K562 (cell line): ENCODE measurements around the gene SLC33A1. TPM values are rescaled to one million over a fixed set of nuclear protein-coding genes. Genes with fewer than 3 reads are reported as not detected.

Source experiments
- BRF2 ChIP-seq: IDR thresholded peaks from 3 replicates; pipeline ENCODE4 v1.6.1; 2011; ENCODE audit warnings: borderline replicate concordance, mild to moderate bottlenecking; ENCODE audit not compliant: insufficient read length, insufficient read depth
- CBX8 ChIP-seq: fragments of 200-600 bp; sonication (generic); IDR thresholded peaks from 2 replicates; pipeline ENCODE4 v1.6.1; 2012; ENCODE audit warnings: borderline replicate concordance, mixed run types, low read depth, mild to moderate bottlenecking, moderate library complexity, mixed read lengths, low read length, control low read depth, inconsistent platforms; ENCODE audit not compliant: poor library complexity, severe bottlenecking; ENCODE audit errors: extremely low read depth
- CTBP1 ChIP-seq: fragments of 450-650 bp; IDR thresholded peaks from 2 replicates; pipeline ENCODE4 v1.6.1; 2016; ENCODE audit warnings: borderline replicate concordance
- E2F3 ChIP-seq: fragments of 250-450 bp; sonication (Bioruptor Pico); IDR thresholded peaks from 2 replicates; pipeline ENCODE4 v1.4.0; 2020; ENCODE audit warnings: mild to moderate bottlenecking
- GTF2A2 ChIP-seq: IDR thresholded peaks from 2 replicates; pipeline ENCODE4 v1.6.1; 2016; ENCODE audit warnings: mild to moderate bottlenecking, missing genetic modification characterization, missing compliant biosample characterization
- HBP1 ChIP-seq: fragments of 450-650 bp; formaldehyde crosslinking; IDR thresholded peaks from 2 replicates; pipeline ENCODE4 v1.4.0; 2022; ENCODE audit warnings: missing genetic modification characterization
- HCFC1 ChIP-seq: IDR thresholded peaks from 2 replicates; pipeline ENCODE4 v1.6.1; 2012; ENCODE audit warnings: low read depth, low read length, improper control_type of control experiment
- HDAC2 ChIP-seq: fragments of 450-650 bp; IDR thresholded peaks from 2 replicates; pipeline ENCODE4 v1.6.1; 2016; ENCODE audit warnings: mild to moderate bottlenecking
- HMG20A ChIP-seq: fragments of 450-650 bp; formaldehyde crosslinking; conservative IDR thresholded peaks from 2 replicates; pipeline ENCODE4 v1.4.0; 2020; ENCODE audit warnings: mild to moderate bottlenecking, mixed read lengths
- KAT8 ChIP-seq: fragments of 450-650 bp; IDR thresholded peaks from 2 replicates; pipeline ENCODE4 v1.6.1; 2016; ENCODE audit warnings: low read depth, mild to moderate bottlenecking
- NFE2 ChIP-seq: IDR thresholded peaks from 2 replicates; pipeline ENCODE4 v1.6.1; 2014; ENCODE audit warnings: antibody characterized with exemption, low read depth
- NFE2L1 ChIP-seq: fragments of 450-650 bp; IDR thresholded peaks from 2 replicates; pipeline ENCODE4 v1.6.1; 2016; ENCODE audit warnings: missing genetic modification characterization, low read depth, mild to moderate bottlenecking, missing compliant biosample characterization, moderate library complexity, borderline replicate concordance
- TCF3 ChIP-seq: sonication (generic); formaldehyde crosslinking; IDR thresholded peaks from 2 replicates; pipeline ENCODE4 v1.4.0; 2020; ENCODE audit warnings: mild to moderate bottlenecking, missing genetic modification reagents
- TOE1 ChIP-seq, 2 experiments: fragments of 450-650 bp in 1 of 2; sonication (generic) in 1 of 2; formaldehyde crosslinking in 1 of 2; IDR thresholded peaks; 2 replicates each; pipeline versions ENCODE4 v1.7.1 to v1.8.0; 2016 to 2022; ENCODE audit warnings: borderline replicate concordance in 2 of 2, mild to moderate bottlenecking in 2 of 2, antibody characterized with exemption in 1 of 2, inconsistent platforms in 1 of 2, low read depth in 1 of 2, missing genetic modification reagents in 1 of 2, moderate library complexity in 1 of 2
- ZNF24 ChIP-seq: fragments of 450-650 bp; IDR thresholded peaks from 2 replicates; pipeline ENCODE4 v1.6.1; 2016
- ZNF717 ChIP-seq: fragments of 250-450 bp; sonication (Bioruptor Pico); IDR thresholded peaks from 2 replicates; pipeline ENCODE4 v1.5.0; 2021
- ZNF75A ChIP-seq: fragments of 450-650 bp; formaldehyde crosslinking; IDR thresholded peaks from 2 replicates; pipeline ENCODE4 v1.4.0; 2020; ENCODE audit warnings: mild to moderate bottlenecking
- polyA plus RNA-seq, 8 experiments: library from polyadenylated mRNA; depleted of rRNA in 4 of 8; stranded (reverse) in 5 of 8; unstranded in 3 of 8; fragments of >200 nt; fragmentation: Nextera tagmentation in 2 of 8; fragmentation: Illumina TruSeq in 1 of 8; extraction: Ambion mirVana in 2 of 8; extraction: Trizol in 1 of 8; gene quantifications; 2 replicates each; pipeline versions ENCODE4 v1.2.1 to v1.2.3, GENCODE V29; 2011 to 2014; ENCODE audit warnings: inconsistent platforms in 1 of 8, missing spikeins in 1 of 8
- total RNA-seq, 7 experiments: library from RNA; depleted of rRNA in 6 of 7; stranded (reverse); fragments of >200 nt in 6 of 7; fragmentation: Illumina TruSeq in 2 of 7; extraction: Trizol in 2 of 7; gene quantifications; 2 replicates each; pipeline versions ENCODE4 v1.2.1 to v1.2.3, GENCODE V29; 2011 to 2021; ENCODE audit warnings: low replicate concordance in 1 of 7
- TF ChIP-seq, protein P1 (sequence below), 3 experiments: fragments of 200-800 bp in 1 of 3; sonication (Bioruptor generic) in 1 of 3; sonication (generic) in 1 of 3; formaldehyde crosslinking in 1 of 3; IDR thresholded peaks; 2 replicates each; pipeline versions ENCODE4 v1.6.1 to v1.8.0; 2016 to 2022; ENCODE audit warnings: mild to moderate bottlenecking in 2 of 3, missing compliant biosample characterization in 2 of 3, missing genetic modification characterization in 2 of 3, missing genetic modification reagents in 1 of 3
- TF ChIP-seq, protein P2 (sequence below), 2 experiments: fragments of 450-650 bp; IDR thresholded peaks; 2 replicates each; pipeline ENCODE4 v1.6.1; 2016
- TF ChIP-seq, protein P3 (sequence below), 2 experiments: fragments of 250-450 bp in 1 of 2; fragments of 450-650 bp in 1 of 2; sonication (Bioruptor Pico) in 1 of 2; IDR thresholded peaks; 2 replicates each; pipeline versions ENCODE4 v1.6.1 to v1.8.0; 2016 to 2021; ENCODE audit warnings: mild to moderate bottlenecking in 2 of 2, moderate library complexity in 2 of 2, missing compliant biosample characterization in 1 of 2, missing genetic modification characterization in 1 of 2

Gene SLC33A1
- total and polyA plus RNA-seq, 9 of the 15 experiments (the other 6 are each of a cell fraction or from before 2014, with no cell fraction given), result 6.2 to 26.8 (median 19.6) TPM

GRCh38 chr3:155790272-155790925 lies 63.8 kb downstream of the SLC33A1 start (continued):
- TF ChIP-seq HMG20A (CRISPR knock-in tag) (no peak), ZNF24 (no peak), TOE1 (IDR thresholded peaks at IDR 0.05; ENCODE audit: borderline replicate concordance) (no peak), TOE1 (CRISPR knock-in tag; IDR thresholded peaks at IDR 0.05; ENCODE audit: borderline replicate concordance, low read depth) (no peak), HBP1 (no peak), KAT8 (no peak), E2F3 (CRISPR knock-in tag) (no peak), NFE2 (0 out of 2 replicates have a peak, but pooled peaks have one; percentile 15), BRF2 (no peak), ZNF717 (CRISPR knock-in tag) (no peak), HCFC1 (no peak), GTF2A2 (tag) (no peak), HDAC2 (no peak), CTBP1 (peak; percentile 6; the same call in 1 of the 2 replicates), ZNF75A (CRISPR knock-in tag) (no peak), NFE2L1 (tag) (no peak), CBX8 (no peak), TCF3 (CRISPR knock-in tag) (no peak)
- TF ChIP-seq, protein P1, sequence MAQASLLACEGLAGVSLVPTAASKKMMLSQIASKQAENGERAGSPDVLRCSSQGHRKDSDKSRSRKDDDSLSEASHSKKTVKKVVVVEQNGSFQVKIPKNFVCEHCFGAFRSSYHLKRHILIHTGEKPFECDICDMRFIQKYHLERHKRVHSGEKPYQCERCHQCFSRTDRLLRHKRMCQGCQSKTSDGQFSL (CRISPR knock-in tag; IDR thresholded peaks at IDR 0.05), result no peak
- TF ChIP-seq, protein P1 (tag; IDR thresholded peaks at IDR 0.05), result no peak
- TF ChIP-seq, protein P2, sequence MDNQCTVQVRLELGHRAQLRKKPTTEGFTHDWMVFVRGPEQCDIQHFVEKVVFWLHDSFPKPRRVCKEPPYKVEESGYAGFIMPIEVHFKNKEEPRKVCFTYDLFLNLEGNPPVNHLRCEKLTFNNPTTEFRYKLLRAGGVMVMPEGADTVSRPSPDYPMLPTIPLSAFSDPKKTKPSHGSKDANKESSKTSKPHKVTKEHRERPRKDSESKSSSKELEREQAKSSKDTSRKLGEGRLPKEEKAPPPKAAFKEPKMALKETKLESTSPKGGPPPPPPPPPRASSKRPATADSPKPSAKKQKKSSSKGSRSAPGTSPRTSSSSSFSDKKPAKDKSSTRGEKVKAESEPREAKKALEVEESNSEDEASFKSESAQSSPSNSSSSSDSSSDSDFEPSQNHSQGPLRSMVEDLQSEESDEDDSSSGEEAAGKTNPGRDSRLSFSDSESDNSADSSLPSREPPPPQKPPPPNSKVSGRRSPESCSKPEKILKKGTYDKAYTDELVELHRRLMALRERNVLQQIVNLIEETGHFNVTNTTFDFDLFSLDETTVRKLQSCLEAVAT (IDR thresholded peaks at IDR 0.05), result peak in 1 of 2 experiments; percentile 81; a peak in 2 of 4 replicates
- TF ChIP-seq, protein P3, sequence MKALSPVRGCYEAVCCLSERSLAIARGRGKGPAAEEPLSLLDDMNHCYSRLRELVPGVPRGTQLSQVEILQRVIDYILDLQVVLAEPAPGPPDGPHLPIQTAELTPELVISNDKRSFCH (CRISPR knock-in tag; IDR thresholded peaks at IDR 0.05), result no peak
- TF ChIP-seq, protein P3 (tag; IDR thresholded peaks at IDR 0.05), result 0 out of 2 replicates have a peak, but pooled peaks have one; percentile 33
